GM13977 (cell line): ENCODE measurements around the gene ALDH2.
"Not testable (repeated sequence)": the region's sequence is repeated elsewhere in the genome, so short reads cannot be mapped to it uniquely, and the experiment has no call there.

ENCODE experiments used
- DNase-seq: peaks from one replicate; pipeline ENCODE4 v3.0.0; 2012; ENCODE audit warnings: low spot score
- in situ Hi-C: fragments of 300-500 bp; cut with MboI; formaldehyde crosslinking; loops from one replicate; pipeline ENCODE4 v1.12.0; 2022; ENCODE audit warnings: low sequenced_read_pairs, low pct_unique_long_range_greater_than_20kb, mixed read lengths, inconsistent platforms; ENCODE audit not compliant: unreplicated experiment
- TF ChIP-seq, protein P1 (sequence below): IDR thresholded peaks from 2 replicates; pipeline ENCODE4 v1.5.1; 2012; ENCODE audit warnings: mild to moderate bottlenecking, control low read depth; ENCODE audit not compliant: insufficient read depth; ENCODE audit errors: extremely low read depth, missing control alignments

The ALDH2 gene

DNA sequence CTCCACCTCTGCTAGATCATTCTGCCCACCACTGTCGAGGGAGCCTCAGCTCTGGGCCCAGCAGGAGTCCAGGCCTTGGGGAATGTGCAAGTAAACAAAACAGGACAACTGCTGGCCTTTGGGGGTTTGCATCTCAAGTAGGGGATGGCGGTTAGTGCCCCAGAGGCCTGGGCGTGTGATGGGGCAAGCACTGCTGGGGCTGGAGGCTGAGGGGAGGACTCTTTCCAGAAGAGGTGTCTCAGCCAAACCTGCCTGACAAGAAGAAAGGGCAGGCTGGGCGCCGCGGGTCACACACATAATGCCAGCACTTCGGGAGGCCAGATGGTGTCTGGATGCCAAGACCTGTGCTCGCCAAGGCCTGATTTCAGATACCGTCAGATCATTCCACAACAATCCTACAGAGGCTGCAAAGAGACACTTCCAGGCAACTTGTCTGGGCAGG lies 8.6 kb upstream of the ALDH2 start:
- in situ Hi-C loops: loop anchor here (10.0 kb wide), 1 partner anchor 47 kb away; no protein-coding TSS in a partner anchor
- TF ChIP-seq, protein P1, sequence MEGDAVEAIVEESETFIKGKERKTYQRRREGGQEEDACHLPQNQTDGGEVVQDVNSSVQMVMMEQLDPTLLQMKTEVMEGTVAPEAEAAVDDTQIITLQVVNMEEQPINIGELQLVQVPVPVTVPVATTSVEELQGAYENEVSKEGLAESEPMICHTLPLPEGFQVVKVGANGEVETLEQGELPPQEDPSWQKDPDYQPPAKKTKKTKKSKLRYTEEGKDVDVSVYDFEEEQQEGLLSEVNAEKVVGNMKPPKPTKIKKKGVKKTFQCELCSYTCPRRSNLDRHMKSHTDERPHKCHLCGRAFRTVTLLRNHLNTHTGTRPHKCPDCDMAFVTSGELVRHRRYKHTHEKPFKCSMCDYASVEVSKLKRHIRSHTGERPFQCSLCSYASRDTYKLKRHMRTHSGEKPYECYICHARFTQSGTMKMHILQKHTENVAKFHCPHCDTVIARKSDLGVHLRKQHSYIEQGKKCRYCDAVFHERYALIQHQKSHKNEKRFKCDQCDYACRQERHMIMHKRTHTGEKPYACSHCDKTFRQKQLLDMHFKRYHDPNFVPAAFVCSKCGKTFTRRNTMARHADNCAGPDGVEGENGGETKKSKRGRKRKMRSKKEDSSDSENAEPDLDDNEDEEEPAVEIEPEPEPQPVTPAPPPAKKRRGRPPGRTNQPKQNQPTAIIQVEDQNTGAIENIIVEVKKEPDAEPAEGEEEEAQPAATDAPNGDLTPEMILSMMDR: no peak
- DNase-seq: no peak

DNA sequence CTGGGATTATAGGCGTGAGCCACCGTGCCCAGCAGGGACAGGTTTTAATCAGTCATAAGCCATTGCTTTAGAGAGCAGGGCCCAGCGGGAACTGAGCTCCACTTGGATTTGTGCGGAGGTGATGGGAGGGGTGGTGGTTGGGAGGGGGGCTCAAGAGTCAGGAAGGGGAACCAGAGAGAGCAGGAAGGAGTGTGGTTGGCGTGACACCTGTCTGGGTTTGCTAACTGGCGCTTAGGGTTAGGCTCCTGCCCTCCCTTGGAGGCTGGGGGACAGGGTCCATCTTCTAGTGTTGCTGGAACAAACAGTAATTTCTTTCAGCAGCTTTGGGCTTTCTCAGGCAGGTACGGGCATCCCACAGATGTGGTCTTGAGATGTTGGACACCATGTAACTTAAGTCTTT lies 7.5 kb upstream of the ALDH2 start:
- no peak for DNase-seq
- TF ChIP-seq, protein P1: no peak
- in situ Hi-C loops: loop anchor here (10.0 kb wide), 1 partner anchor 46 kb away; no protein-coding TSS in a partner anchor

DNA sequence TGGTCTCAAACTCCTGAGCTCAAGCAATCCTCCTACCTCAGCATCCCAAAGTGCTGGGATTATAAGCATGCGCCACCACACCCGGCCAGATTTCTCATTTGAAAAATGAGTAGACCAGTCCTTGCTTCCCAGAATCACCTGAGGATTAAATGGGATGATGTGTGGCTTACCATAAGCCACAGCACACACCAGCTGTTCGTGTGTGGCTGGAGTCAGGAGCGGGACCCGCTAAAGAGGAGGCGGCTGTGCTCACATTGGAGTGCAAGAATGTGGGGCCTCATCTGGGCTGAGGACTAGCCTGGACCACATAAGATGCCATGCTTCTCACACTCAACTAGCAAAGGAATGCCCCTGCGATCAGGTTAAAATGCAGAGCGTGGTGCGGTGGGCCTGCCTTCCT lies 6.7 kb upstream of the ALDH2 start:
- TF ChIP-seq, protein P1: no peak
- in situ Hi-C loops: loop anchor here (10.0 kb wide), 1 partner anchor 45 kb away; no protein-coding TSS in a partner anchor
- no peak for DNase-seq

DNA sequence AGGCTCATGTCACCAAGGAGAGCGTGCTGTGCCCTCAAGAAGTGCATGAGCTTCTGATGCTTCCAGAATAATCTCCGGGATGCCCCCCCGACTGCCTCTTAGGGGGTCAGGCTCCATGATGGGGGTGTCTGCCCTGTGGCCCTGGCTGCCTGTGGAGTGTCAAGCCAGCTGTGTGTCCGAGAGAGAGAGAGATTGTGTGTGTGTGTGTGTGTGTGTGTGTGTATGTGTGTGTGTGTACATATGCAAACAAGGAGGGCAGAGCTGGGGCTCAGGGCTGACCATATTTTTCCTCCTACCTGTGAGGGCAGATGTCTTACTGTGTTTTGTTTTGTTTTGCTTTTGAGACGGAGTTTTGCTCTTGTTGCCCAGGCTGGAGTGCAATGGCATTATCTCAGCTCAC lies 5.6 kb upstream of the ALDH2 start:
- in situ Hi-C loops: no loop called here
- no peak for DNase-seq
- TF ChIP-seq, protein P1: no peak

DNA sequence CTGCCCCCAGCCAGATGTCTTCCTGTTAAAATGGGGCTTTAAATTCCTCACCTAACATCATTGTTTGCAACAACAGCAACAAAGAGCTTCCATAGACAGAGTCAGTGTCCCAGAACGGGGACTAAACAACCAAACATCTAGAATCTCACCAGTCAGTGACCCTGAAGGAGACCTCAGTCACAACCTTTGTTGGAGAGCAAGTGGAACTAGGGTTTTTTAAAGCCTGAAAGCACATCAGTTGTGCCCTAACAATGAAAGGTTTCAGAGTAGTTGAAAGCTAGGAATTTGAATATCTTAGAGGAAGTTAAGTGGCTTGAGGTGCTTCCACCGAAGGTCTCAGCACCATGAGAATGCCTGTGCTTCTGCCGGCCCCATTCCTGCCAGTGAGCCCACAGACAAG lies 5.0 kb upstream of the ALDH2 start:
- in situ Hi-C loops: no loop called here
- no peak for DNase-seq
- TF ChIP-seq, protein P1: no peak

DNA sequence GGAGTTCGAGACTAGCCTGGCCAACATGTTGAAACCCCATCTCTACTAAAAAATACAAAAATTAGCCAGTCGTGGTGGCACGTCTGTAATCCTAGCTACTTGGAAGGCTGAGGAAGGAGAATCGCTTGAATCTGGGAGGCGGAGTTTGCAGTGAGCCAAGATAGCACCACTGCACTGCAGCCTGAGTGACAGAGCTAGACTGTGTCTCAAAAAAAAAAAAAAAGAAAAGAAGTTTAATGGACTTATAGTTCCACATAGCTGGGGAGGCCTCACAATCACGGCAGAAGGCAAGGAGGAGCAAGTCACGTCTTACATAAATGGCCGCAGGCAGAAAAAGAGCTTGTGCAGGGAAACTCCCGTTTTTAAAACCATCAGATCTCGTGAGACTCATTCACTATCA lies 3.2 kb upstream of the ALDH2 start:
- in situ Hi-C loops, DNase-seq: not testable (repeated sequence)

DNA sequence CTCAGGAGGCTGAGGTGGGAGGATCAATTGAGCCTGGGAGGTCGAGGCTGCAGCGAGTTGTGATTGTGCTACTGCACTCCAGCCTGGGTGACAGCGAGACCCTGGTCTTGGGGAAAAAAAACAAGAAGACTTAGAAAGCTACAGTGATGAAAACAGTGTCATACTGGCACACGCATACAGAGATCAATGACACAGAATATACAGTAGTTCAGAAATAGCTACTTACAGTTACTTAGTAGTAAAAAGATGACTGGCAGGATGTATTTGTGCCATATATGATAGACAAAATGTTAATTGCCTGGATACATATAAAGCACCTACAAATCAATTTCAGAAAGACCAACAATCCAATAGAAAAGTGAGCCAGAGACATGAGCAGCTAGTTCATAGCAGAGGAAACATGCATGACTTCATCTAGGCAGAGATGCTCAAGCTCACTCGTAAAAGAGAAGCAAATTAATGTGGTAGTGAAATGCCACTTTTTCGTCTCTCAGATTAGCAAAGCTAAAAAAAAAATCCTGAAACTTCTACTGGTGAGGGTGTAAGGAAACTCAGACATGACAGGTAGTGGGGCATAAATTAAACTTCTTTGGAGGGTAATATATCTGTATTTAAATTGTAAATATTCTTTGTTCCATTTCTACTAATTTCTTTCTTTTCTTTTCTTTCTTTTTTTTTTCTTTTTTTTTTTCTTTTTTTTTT lies 2.5 kb upstream of the ALDH2 start:
- in situ Hi-C loops: no loop called here
- TF ChIP-seq, protein P1: no peak
- DNase-seq: peak; percentile 51
